HepG2 (cell line): ENCODE data around the gene ABCC3. TPM values are rescaled to one million over a fixed set of nuclear protein-coding genes. Genes with fewer than 3 reads are reported as not detected.

ENCODE experiments used
- ETV6 ChIP-seq: sonication (generic); formaldehyde crosslinking; conservative IDR thresholded peaks from 2 replicates; pipeline ENCODE4 v1.4.0; 2020; ENCODE audit warnings: missing genetic modification reagents
- FIP1L1 ChIP-seq: fragments of 200-400 bp; formaldehyde crosslinking; IDR thresholded peaks from 2 replicates; pipeline ENCODE4 v1.6.1; 2018; ENCODE audit warnings: low read depth, mild to moderate bottlenecking, low read length, moderate library complexity, borderline replicate concordance; ENCODE audit not compliant: insufficient read depth
- GABPA ChIP-seq, 2 experiments: IDR thresholded peaks; 2 replicates each; pipeline ENCODE4 v1.6.1; 2011 to 2016; ENCODE audit warnings: low read depth in 2 of 2, low read length in 1 of 2, missing biosample characterization in 1 of 2, missing genetic modification characterization in 1 of 2
- JDP2 ChIP-seq: sonication (generic); formaldehyde crosslinking; IDR thresholded peaks from 2 replicates; pipeline ENCODE4 v1.8.1; 2022; ENCODE audit warnings: missing genetic modification reagents, borderline replicate concordance
- MBNL3 ChIP-seq: fragments of 250-450 bp; sonication (Bioruptor Pico); conservative IDR thresholded peaks from 2 replicates; pipeline ENCODE4 v1.8.0; 2022; ENCODE audit warnings: mild to moderate bottlenecking, inconsistent platforms
- RELA ChIP-seq: sonication (generic); formaldehyde crosslinking; IDR thresholded peaks from 2 replicates; pipeline ENCODE4 v1.4.0; 2020; ENCODE audit warnings: missing genetic modification reagents
- SMYD3 ChIP-seq: sonication (generic); formaldehyde crosslinking; IDR thresholded peaks from 2 replicates; pipeline ENCODE4 v1.8.1; 2023; ENCODE audit warnings: mild to moderate bottlenecking, missing genetic modification reagents
- TCF7L2 ChIP-seq: IDR thresholded peaks from 2 replicates; pipeline ENCODE4 v1.6.1; 2011; ENCODE audit warnings: mild to moderate bottlenecking, low read depth, low read length, moderate library complexity
- ZNF230 ChIP-seq: sonication (generic); formaldehyde crosslinking; IDR thresholded peaks from 2 replicates; pipeline ENCODE4 v1.4.0; 2020; ENCODE audit warnings: mild to moderate bottlenecking, missing genetic modification reagents
- ZNF337 ChIP-seq: sonication (generic); formaldehyde crosslinking; IDR thresholded peaks from 2 replicates; pipeline ENCODE4 v1.5.1; 2020; ENCODE audit warnings: missing genetic modification reagents, low read depth, mild to moderate bottlenecking, borderline replicate concordance
- ZNF33B ChIP-seq: sonication (generic); formaldehyde crosslinking; IDR thresholded peaks from 2 replicates; pipeline ENCODE4 v1.5.1; 2020; ENCODE audit warnings: mild to moderate bottlenecking, missing genetic modification reagents
- ZNF34 ChIP-seq: sonication (generic); formaldehyde crosslinking; IDR thresholded peaks from 2 replicates; pipeline ENCODE4 v1.4.0; 2020; ENCODE audit warnings: mild to moderate bottlenecking, missing genetic modification reagents, borderline replicate concordance
- ZNF451 ChIP-seq: sonication (generic); formaldehyde crosslinking; IDR thresholded peaks from 2 replicates; pipeline ENCODE4 v1.5.0; 2020; ENCODE audit warnings: mild to moderate bottlenecking, missing genetic modification reagents
- ZNF569 ChIP-seq: sonication (generic); formaldehyde crosslinking; IDR thresholded peaks from 2 replicates; pipeline ENCODE4 v1.5.0; 2020; ENCODE audit warnings: mild to moderate bottlenecking, missing genetic modification reagents, moderate library complexity, borderline replicate concordance
- ZNF614 ChIP-seq: IDR thresholded peaks from 2 replicates; pipeline ENCODE4 v1.6.1; 2018; ENCODE audit warnings: missing biosample characterization, missing genetic modification reagents, inconsistent platforms, borderline replicate concordance
- ZNF709 ChIP-seq: sonication (generic); formaldehyde crosslinking; IDR thresholded peaks from 2 replicates; pipeline ENCODE4 v1.5.0; 2020; ENCODE audit warnings: mild to moderate bottlenecking, missing genetic modification reagents
- polyA plus RNA-seq, 8 experiments: library from polyadenylated mRNA; depleted of rRNA in 3 of 8; stranded (reverse) in 7 of 8; unstranded in 1 of 8; fragments of >200 nt; fragmentation: Illumina TruSeq in 4 of 8; extraction: Trizol in 4 of 8; gene quantifications; 2 replicates each; pipeline versions ENCODE4 v1.2.1 to v1.2.3, GENCODE V29; 2011 to 2016; ENCODE audit warnings: low read depth in 4 of 8, missing spikeins in 1 of 8, mixed read lengths in 1 of 8; ENCODE audit not compliant: insufficient read depth in 1 of 8
- total RNA-seq, 5 experiments: library from RNA; depleted of rRNA; stranded (reverse); fragments of >200 nt; fragmentation: Illumina TruSeq; extraction: Trizol; gene quantifications; 2 replicates each; pipeline ENCODE4 v1.2.3, GENCODE V29; 2016; ENCODE audit warnings: low read depth in 1 of 5
- TF ChIP-seq, protein P1 (sequence below): sonication (generic); formaldehyde crosslinking; IDR thresholded peaks from one replicate; pipeline ENCODE4 v1.5.1; 2020; ENCODE audit warnings: mild to moderate bottlenecking, missing genetic modification reagents; ENCODE audit errors: not compliant biosample characterization
- TF ChIP-seq, protein P2 (sequence below): sonication (generic); formaldehyde crosslinking; conservative IDR thresholded peaks from 2 replicates; pipeline ENCODE4 v1.4.0; 2020; ENCODE audit warnings: missing genetic modification reagents
- TF ChIP-seq, protein P3 (sequence below): sonication (generic); formaldehyde crosslinking; conservative IDR thresholded peaks from 2 replicates; pipeline ENCODE4 v1.4.0; 2020; ENCODE audit warnings: missing genetic modification reagents

Gene ABCC3
- total and polyA plus RNA-seq, 2 of the 13 experiments (the other 11 are each of a cell fraction or from before 2014, with no cell fraction given): 25.2 to 50.7 TPM

DNA sequence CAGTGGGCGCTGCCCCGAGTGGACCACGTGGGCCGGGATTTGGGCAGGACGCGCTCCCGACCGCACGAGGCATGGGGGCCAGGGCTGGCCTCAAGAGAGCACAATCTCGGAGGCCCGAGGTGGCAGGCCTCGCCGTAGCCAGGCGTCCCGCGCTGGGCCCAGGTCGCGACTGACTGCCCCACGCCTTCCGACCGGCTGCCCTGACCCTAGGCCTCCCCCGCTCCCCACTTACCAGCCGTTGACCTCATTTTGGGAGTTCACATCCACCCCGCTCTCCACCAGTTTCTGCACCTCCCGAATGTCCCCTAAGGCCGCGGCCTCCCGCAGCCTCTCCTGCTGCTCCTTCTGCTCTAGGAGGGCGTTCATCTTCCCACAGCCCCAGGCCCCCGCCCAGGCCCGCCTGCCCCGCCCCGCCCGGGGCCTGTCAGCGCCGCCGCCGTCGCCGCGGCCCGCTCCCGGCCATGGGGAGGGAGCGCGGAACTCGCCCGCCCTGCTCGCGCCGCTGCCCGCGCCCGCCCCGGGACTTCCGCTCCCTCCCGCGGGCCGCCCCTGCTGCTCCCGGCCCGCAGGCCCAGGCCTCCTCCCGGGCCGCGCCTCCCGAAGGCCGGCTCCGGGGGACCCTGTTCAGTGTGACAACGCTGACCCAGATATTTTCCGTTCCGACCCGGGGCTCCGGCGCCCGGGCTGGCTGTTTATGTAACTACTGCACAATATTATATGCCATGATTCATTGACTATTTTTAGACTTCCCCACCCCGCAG lies 72.8 kb downstream of the ABCC3 start, which contains the start of gene ANKRD40 (continued):
- TF ChIP-seq RELA (CRISPR knock-in tag) (no peak; the same call in 1 of the 2 replicates), TCF7L2 (no peak), ZNF337 (CRISPR knock-in tag) (no peak), ETV6 (CRISPR knock-in tag) (peak; percentile 94), GABPA (IDR thresholded peaks at IDR 0.05; ENCODE audit: low read depth, low read length) (peak; percentile 75), GABPA (CRISPR knock-in tag; IDR thresholded peaks at IDR 0.05; ENCODE audit: low read depth) (peak; percentile 89), FIP1L1 (peak; percentile 79; the same call in 1 of the 2 replicates), JDP2 (CRISPR knock-in tag) (no peak), ZNF230 (peak; percentile 64; the same call in 1 of the 2 replicates), ZNF709 (CRISPR knock-in tag) (peak; percentile 33; the same call in 1 of the 2 replicates), ZNF33B (CRISPR knock-in tag) (no peak; the same call in 1 of the 2 replicates), ZNF614 (CRISPR knock-in tag) (peak; percentile 94; the same call in 1 of the 2 replicates), ZNF569 (CRISPR knock-in tag) (no peak), MBNL3 (no peak), ZNF34 (peak; percentile 89), SMYD3 (CRISPR knock-in tag) (no peak), ZNF451 (CRISPR knock-in tag) (peak; percentile 92; the same call in 1 of the 2 replicates)
- TF ChIP-seq, protein P1, sequence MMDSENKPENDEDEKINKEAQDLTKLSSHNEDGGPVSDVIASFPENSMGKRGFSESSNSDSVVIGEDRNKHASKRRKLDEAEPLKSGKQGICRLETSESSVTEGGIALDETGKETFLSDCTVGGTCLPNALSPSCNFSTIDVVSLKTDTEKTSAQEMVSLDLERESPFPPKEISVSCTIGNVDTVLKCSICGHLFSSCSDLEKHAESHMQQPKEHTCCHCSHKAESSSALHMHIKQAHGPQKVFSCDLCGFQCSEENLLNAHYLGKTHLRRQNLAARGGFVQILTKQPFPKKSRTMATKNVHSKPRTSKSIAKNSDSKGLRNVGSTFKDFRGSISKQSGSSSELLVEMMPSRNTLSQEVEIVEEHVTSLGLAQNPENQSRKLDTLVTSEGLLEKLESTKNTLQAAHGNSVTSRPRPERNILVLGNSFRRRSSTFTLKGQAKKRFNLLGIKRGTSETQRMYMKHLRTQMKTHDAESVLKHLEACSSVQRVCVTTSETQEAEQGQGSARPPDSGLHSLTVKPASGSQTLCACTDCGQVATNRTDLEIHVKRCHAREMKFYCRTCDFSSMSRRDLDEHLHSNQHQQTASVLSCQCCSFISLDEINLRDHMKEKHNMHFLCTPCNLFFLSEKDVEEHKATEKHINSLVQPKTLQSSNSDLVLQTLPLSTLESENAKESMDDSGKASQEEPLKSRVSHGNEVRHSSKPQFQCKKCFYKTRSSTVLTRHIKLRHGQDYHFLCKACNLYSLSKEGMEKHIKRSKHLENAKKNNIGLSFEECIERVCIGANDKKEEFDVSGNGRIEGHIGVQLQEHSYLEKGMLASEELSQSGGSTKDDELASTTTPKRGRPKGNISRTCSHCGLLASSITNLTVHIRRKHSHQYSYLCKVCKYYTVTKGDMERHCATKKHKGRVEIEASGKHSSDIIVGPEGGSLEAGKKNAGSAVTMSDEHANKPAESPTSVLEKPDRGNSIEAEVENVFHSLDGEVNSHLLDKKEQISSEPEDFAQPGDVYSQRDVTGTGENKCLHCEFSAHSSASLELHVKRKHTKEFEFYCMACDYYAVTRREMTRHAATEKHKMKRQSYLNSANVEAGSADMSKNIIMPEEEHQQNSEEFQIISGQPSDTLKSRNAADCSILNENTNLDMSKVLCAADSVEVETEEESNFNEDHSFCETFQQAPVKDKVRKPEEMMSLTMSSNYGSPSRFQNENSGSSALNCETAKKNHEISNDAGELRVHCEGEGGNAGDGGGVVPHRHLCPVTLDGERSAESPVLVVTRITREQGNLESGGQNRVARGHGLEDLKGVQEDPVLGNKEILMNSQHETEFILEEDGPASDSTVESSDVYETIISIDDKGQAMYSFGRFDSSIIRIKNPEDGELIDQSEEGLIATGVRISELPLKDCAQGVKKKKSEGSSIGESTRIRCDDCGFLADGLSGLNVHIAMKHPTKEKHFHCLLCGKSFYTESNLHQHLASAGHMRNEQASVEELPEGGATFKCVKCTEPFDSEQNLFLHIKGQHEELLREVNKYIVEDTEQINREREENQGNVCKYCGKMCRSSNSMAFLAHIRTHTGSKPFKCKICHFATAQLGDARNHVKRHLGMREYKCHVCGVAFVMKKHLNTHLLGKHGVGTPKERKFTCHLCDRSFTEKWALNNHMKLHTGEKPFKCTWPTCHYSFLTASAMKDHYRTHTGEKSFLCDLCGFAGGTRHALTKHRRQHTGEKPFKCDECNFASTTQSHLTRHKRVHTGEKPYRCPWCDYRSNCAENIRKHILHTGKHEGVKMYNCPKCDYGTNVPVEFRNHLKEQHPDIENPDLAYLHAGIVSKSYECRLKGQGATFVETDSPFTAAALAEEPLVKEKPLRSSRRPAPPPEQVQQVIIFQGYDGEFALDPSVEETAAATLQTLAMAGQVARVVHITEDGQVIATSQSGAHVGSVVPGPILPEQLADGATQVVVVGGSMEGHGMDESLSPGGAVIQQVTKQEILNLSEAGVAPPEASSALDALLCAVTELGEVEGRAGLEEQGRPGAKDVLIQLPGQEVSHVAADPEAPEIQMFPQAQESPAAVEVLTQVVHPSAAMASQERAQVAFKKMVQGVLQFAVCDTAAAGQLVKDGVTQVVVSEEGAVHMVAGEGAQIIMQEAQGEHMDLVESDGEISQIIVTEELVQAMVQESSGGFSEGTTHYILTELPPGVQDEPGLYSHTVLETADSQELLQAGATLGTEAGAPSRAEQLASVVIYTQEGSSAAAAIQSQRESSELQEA (CRISPR knock-in tag): peak; percentile 25
- TF ChIP-seq, protein P2, sequence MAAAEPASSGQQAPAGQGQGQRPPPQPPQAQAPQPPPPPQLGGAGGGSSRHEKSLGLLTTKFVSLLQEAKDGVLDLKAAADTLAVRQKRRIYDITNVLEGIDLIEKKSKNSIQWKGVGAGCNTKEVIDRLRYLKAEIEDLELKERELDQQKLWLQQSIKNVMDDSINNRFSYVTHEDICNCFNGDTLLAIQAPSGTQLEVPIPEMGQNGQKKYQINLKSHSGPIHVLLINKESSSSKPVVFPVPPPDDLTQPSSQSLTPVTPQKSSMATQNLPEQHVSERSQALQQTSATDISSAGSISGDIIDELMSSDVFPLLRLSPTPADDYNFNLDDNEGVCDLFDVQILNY: peak; percentile 69
- TF ChIP-seq, protein P3, sequence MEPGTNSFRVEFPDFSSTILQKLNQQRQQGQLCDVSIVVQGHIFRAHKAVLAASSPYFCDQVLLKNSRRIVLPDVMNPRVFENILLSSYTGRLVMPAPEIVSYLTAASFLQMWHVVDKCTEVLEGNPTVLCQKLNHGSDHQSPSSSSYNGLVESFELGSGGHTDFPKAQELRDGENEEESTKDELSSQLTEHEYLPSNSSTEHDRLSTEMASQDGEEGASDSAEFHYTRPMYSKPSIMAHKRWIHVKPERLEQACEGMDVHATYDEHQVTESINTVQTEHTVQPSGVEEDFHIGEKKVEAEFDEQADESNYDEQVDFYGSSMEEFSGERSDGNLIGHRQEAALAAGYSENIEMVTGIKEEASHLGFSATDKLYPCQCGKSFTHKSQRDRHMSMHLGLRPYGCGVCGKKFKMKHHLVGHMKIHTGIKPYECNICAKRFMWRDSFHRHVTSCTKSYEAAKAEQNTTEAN: peak; percentile 59; the same call in 1 of the 2 replicates
